Right lung (tissue), 5 donors: Measurements from ENCODE around the gene ZCCHC24. TPM values are rescaled to one million over a fixed set of nuclear protein-coding genes. Genes with fewer than 3 reads are reported as not detected.
"Not testable (repeated sequence)": the region's sequence is repeated elsewhere in the genome, so short reads cannot be mapped to it uniquely, and the experiment has no call there.

Experiments
- DNase-seq, 2 donors: peaks; one replicate each; pipeline ENCODE4 v3.0.0-alpha.2; 2013
- polyA plus RNA-seq, 5 donors: library from polyadenylated mRNA; unstranded; fragments of 120-200 nt; gene quantifications; one replicate each; pipeline versions ENCODE4 v1.2.1 to v1.2.3, GENCODE V29; 2013; ENCODE audit warnings: inconsistent platforms in 1 of 5, low replicate concordance in 1 of 5; ENCODE audit not compliant: insufficient read length in 5 of 5, insufficient read depth in 1 of 5

ZCCHC24 gene
- polyA plus RNA-seq, 5 donors = 29.1 to 43.8 (median 35.2) TPM

GRCh38 chr10:79447911-79448731 is 2.7 kb upstream of the ZCCHC24 start:
- DNase-seq = no peak

GRCh38 chr10:79447249-79447648 is 1.8 kb upstream of the ZCCHC24 start:
- not testable (repeated sequence) for DNase-seq

- DNase-seq = no peak
Measured at GRCh38 chr10:79446758-79447084, 1.3 kb upstream of the ZCCHC24 start.

GRCh38 chr10:79445977-79446757 is 743 bp upstream of the ZCCHC24 start:
- DNase-seq = peak; percentile 89 to 92

GRCh38 chr10:79444199-79445119 is 965 bp downstream of the ZCCHC24 start:
- peak in 1 of 2 donors; percentile 49 for DNase-seq

- DNase-seq = no peak
Measured at GRCh38 chr10:79443338-79444198, 1.9 kb downstream of the ZCCHC24 start.

GRCh38 chr10:79442171-79443040 is 3.0 kb downstream of the ZCCHC24 start:
- DNase-seq = no peak

GRCh38 chr10:79441433-79441832 is 4.0 kb downstream of the ZCCHC24 start:
- DNase-seq = no peak

- no peak for DNase-seq
Measured at GRCh38 chr10:79440281-79440680, 5.1 kb downstream of the ZCCHC24 start.

- no peak for DNase-seq
Measured at GRCh38 chr10:79438699-79439085, 6.7 kb downstream of the ZCCHC24 start.

GRCh38 chr10:79438021-79438698 is 7.3 kb downstream of the ZCCHC24 start:
- no peak for DNase-seq

GRCh38 chr10:79437111-79437814 is 8.2 kb downstream of the ZCCHC24 start:
- no peak for DNase-seq

- no peak for DNase-seq
Measured at GRCh38 chr10:79436850-79437103, 8.6 kb downstream of the ZCCHC24 start.

- no peak for DNase-seq
Measured at GRCh38 chr10:79436066-79436849, 9.2 kb downstream of the ZCCHC24 start.

GRCh38 chr10:79435271-79436065 is 10.0 kb downstream of the ZCCHC24 start:
- no peak for DNase-seq

GRCh38 chr10:79434821-79435251 is 10.6 kb downstream of the ZCCHC24 start:
- DNase-seq = no peak

GRCh38 chr10:79434223-79434687 is 11.2 kb downstream of the ZCCHC24 start:
- DNase-seq = no peak
